K562 (cell line): Measurements from ENCODE around the gene MUC3A. TPM values are rescaled to one million over a fixed set of nuclear protein-coding genes. Genes with fewer than 3 reads are reported as not detected.

Source experiments
- ATF7 ChIP-seq: fragments of 450-650 bp; IDR thresholded peaks from 2 replicates; pipeline ENCODE4 v1.7.1; 2014; ENCODE audit warnings: mild to moderate bottlenecking, moderate library complexity
- CHD4 ChIP-seq: fragments of 200-600 bp; sonication (generic); IDR thresholded peaks from 3 replicates; pipeline ENCODE4 v1.6.1; 2012; ENCODE audit warnings: low read depth, mild to moderate bottlenecking, mixed read lengths, low read length, inconsistent platforms; ENCODE audit not compliant: insufficient read depth, insufficient replicate concordance, poor library complexity, severe bottlenecking
- CREB1 ChIP-seq, 2 experiments: sonication (generic) in 1 of 2; formaldehyde crosslinking in 1 of 2; IDR thresholded peaks; 2 replicates each; pipeline versions ENCODE4 v1.6.1 to v1.8.0; 2012 to 2022; ENCODE audit warnings: inconsistent platforms in 1 of 2, mild to moderate bottlenecking in 1 of 2, missing genetic modification reagents in 1 of 2, moderate library complexity in 1 of 2
- EGR1 ChIP-seq: fragments of 450-650 bp; conservative IDR thresholded peaks from 2 replicates; pipeline ENCODE4 v1.6.1; 2017; ENCODE audit warnings: mild to moderate bottlenecking
- FOXA1 ChIP-seq: fragments of 450-650 bp; IDR thresholded peaks from 2 replicates; pipeline ENCODE4 v1.6.1; 2016; ENCODE audit warnings: mild to moderate bottlenecking, borderline replicate concordance
- HDAC6 ChIP-seq: IDR thresholded peaks from 2 replicates; pipeline ENCODE4 v1.6.1; 2012; ENCODE audit warnings: low read depth, mild to moderate bottlenecking, control low read depth, inconsistent platforms, low read length, moderate library complexity
- HMBOX1 ChIP-seq: sonication (generic); IDR thresholded peaks from 2 replicates; pipeline ENCODE4 v1.6.1; 2016
- HMGN3 ChIP-seq: IDR thresholded peaks from 2 replicates; pipeline ENCODE4 v1.6.1; 2011; ENCODE audit warnings: borderline replicate concordance, low read depth, mild to moderate bottlenecking, mixed read lengths, low read length; ENCODE audit not compliant: insufficient read length; ENCODE audit errors: extremely low read depth
- MYNN ChIP-seq, 2 experiments: sonication (generic); formaldehyde crosslinking in 1 of 2; IDR thresholded peaks; 2 replicates each; pipeline versions ENCODE4 v1.5.0 to v1.6.1; 2016 to 2020; ENCODE audit warnings: antibody characterized with exemption in 1 of 2, missing genetic modification reagents in 1 of 2
- RBFOX2 ChIP-seq: fragments of 200-400 bp; formaldehyde crosslinking; IDR thresholded peaks from 2 replicates; pipeline ENCODE4 v1.6.1; 2017; ENCODE audit warnings: low read depth, mild to moderate bottlenecking, low read length, moderate library complexity
- TEAD2 ChIP-seq: fragments of 450-650 bp; IDR thresholded peaks from 2 replicates; pipeline ENCODE4 v1.6.1; 2016; ENCODE audit warnings: missing genetic modification characterization, control low read depth, missing compliant biosample characterization
- TSHZ1 ChIP-seq: fragments of 250-450 bp; sonication (Bioruptor Pico); IDR thresholded peaks from 2 replicates; pipeline ENCODE4 v1.4.0; 2020; ENCODE audit warnings: mild to moderate bottlenecking, moderate library complexity
- ZNF354B ChIP-seq: fragments of 250-450 bp; sonication (Bioruptor Pico); IDR thresholded peaks from 2 replicates; pipeline ENCODE4 v1.4.0; 2020
- ZNF407 ChIP-seq: fragments of 450-650 bp; IDR thresholded peaks from 2 replicates; pipeline ENCODE4 v1.6.1; 2016; ENCODE audit warnings: low read depth
- polyA plus RNA-seq, 8 experiments: library from polyadenylated mRNA; depleted of rRNA in 4 of 8; stranded (reverse) in 5 of 8; unstranded in 3 of 8; fragments of >200 nt; fragmentation: Nextera tagmentation in 2 of 8; fragmentation: Illumina TruSeq in 1 of 8; extraction: Ambion mirVana in 2 of 8; extraction: Trizol in 1 of 8; gene quantifications; 2 replicates each; pipeline versions ENCODE4 v1.2.1 to v1.2.3, GENCODE V29; 2011 to 2014; ENCODE audit warnings: inconsistent platforms in 1 of 8, missing spikeins in 1 of 8
- total RNA-seq, 7 experiments: library from RNA; depleted of rRNA in 6 of 7; stranded (reverse); fragments of >200 nt in 6 of 7; fragmentation: Illumina TruSeq in 2 of 7; extraction: Trizol in 2 of 7; gene quantifications; 2 replicates each; pipeline versions ENCODE4 v1.2.1 to v1.2.3, GENCODE V29; 2011 to 2021; ENCODE audit warnings: low replicate concordance in 1 of 7

MUC3A gene
- total and polyA plus RNA-seq, 9 of the 15 experiments (the other 6 are each of a cell fraction or from before 2014, with no cell fraction given) = 0.06 to 2.2 (median 0.20) TPM; not detected in 1

- no peak for TF ChIP-seq FOXA1
- no peak for TF ChIP-seq TSHZ1 (CRISPR knock-in tag)
- TF ChIP-seq HMGN3 = no peak
- TF ChIP-seq ZNF407 = no peak
- TF ChIP-seq EGR1 = peak; percentile 77
- no peak for TF ChIP-seq CREB1 (IDR thresholded peaks at IDR 0.05)
- TF ChIP-seq CREB1 (CRISPR knock-in tag; IDR thresholded peaks at IDR 0.05) = no peak
- TF ChIP-seq RBFOX2 = peak; percentile 57
- TF ChIP-seq ZNF354B (CRISPR knock-in tag) = no peak
- peak; percentile 72 for TF ChIP-seq ATF7
- TF ChIP-seq HMBOX1 = no peak
- TF ChIP-seq MYNN (IDR thresholded peaks at IDR 0.05) = peak; percentile 84
- no peak for TF ChIP-seq MYNN (CRISPR knock-in tag; IDR thresholded peaks at IDR 0.05)
- no peak for TF ChIP-seq CHD4
- no peak for TF ChIP-seq HDAC6
- no peak for TF ChIP-seq TEAD2 (tag)
Measured at GRCh38 chr7:101017064-101017777, 67.9 kb downstream of the MUC3A start (continued).
